ENCODE data around the gene CTSH. TPM values are rescaled to one million over a fixed set of nuclear protein-coding genes. Genes with fewer than 3 reads are reported as not detected.
"Not testable (repeated sequence)": the region's sequence is repeated elsewhere in the genome, so short reads cannot be mapped to it uniquely, and the experiment has no call there.

CTSH gene
- polyA plus RNA-seq, 5 donors: 112 to 271 (median 201) TPM

GRCh38 chr15:78898540-78898939, 46.3 kb downstream of the CTSH start:
- no peak for DNase-seq

- no peak for DNase-seq
Observed at GRCh38 chr15:78895471-78895870, 49.4 kb downstream of the CTSH start.

- no peak for DNase-seq
Observed at GRCh38 chr15:78893538-78893937, 51.3 kb downstream of the CTSH start.

- no peak for DNase-seq
Observed at GRCh38 chr15:78889000-78889399, 55.8 kb downstream of the CTSH start.

- DNase-seq: no peak
Observed at GRCh38 chr15:78881681-78882080, 63.2 kb downstream of the CTSH start.

- no peak for DNase-seq
Observed at GRCh38 chr15:78880813-78881212, 64.0 kb downstream of the CTSH start.

GRCh38 chr15:78880242-78880533, 64.7 kb downstream of the CTSH start:
- no peak for DNase-seq

GRCh38 chr15:78879517-78880241, 65.2 kb downstream of the CTSH start:
- no peak for DNase-seq

GRCh38 chr15:78878356-78878755, 66.5 kb downstream of the CTSH start:
- no peak for DNase-seq

- DNase-seq: not testable (repeated sequence)
Observed at GRCh38 chr15:78876954-78877353, 67.9 kb downstream of the CTSH start.

GRCh38 chr15:78875107-78875914, 69.5 kb downstream of the CTSH start:
- no peak for DNase-seq

GRCh38 chr15:78873793-78874765, 70.8 kb downstream of the CTSH start:
- peak in 1 of 2 donors; percentile 48 for DNase-seq

GRCh38 chr15:78872972-78873792, 71.7 kb downstream of the CTSH start:
- peak; percentile 89 to 90 for DNase-seq

- DNase-seq: peak; percentile 97 to 98
Observed at GRCh38 chr15:78872155-78872971, 72.5 kb downstream of the CTSH start, which contains the start of gene MORF4L1. MORF4L1 (plus strand) TSS chr15:78872890; CDS start chr15:78873018, 128 bp downstream.

- not testable (repeated sequence) for DNase-seq
Observed at GRCh38 chr15:78871483-78872127, 73.2 kb downstream of the CTSH start.
